K562 (cell line): ENCODE results near the gene TMEM131. TPM values are rescaled to one million over a fixed set of nuclear protein-coding genes. Genes with fewer than 3 reads are reported as not detected.

Experiments
- CBX2 ChIP-seq: fragments of 200-600 bp; sonication (generic); IDR thresholded peaks from one replicate; pipeline ENCODE4 v1.6.1; 2012; ENCODE audit warnings: mild to moderate bottlenecking, low read length, inconsistent platforms; ENCODE audit not compliant: insufficient read depth, poor library complexity, severe bottlenecking
- CBX3 ChIP-seq, 2 experiments: IDR thresholded peaks; 1 replicate in 1 of 2; 2 replicates in 1 of 2; pipeline ENCODE4 v1.6.1; 2012; ENCODE audit warnings: inconsistent platforms in 2 of 2, low read length in 2 of 2, borderline replicate concordance in 1 of 2, control low read depth in 1 of 2
- CHD1 ChIP-seq: fragments of 200-600 bp; sonication (generic); IDR thresholded peaks from one replicate; pipeline ENCODE4 v1.6.1; 2012; ENCODE audit warnings: mild to moderate bottlenecking, moderate library complexity, low read length, inconsistent platforms
- ELF4 ChIP-seq: fragments of 450-650 bp; formaldehyde crosslinking; IDR thresholded peaks from 2 replicates; pipeline ENCODE4 v1.4.0; 2022; ENCODE audit warnings: missing genetic modification characterization
- HOXB6 ChIP-seq: fragments of 250-450 bp; sonication (Bioruptor Pico); IDR thresholded peaks from 2 replicates; pipeline ENCODE4 v1.5.1; 2022; ENCODE audit warnings: mild to moderate bottlenecking, borderline replicate concordance
- NELFE ChIP-seq: IDR thresholded peaks from 2 replicates; pipeline ENCODE4 v1.6.1; 2011; ENCODE audit warnings: mild to moderate bottlenecking; ENCODE audit not compliant: insufficient read depth, insufficient read length
- RBM17 ChIP-seq: fragments of 200-400 bp; formaldehyde crosslinking; IDR thresholded peaks from 2 replicates; pipeline ENCODE4 v1.6.1; 2017; ENCODE audit warnings: low read depth, mild to moderate bottlenecking, low read length, borderline replicate concordance
- SRSF1 ChIP-seq: fragments of 200-400 bp; formaldehyde crosslinking; IDR thresholded peaks from 2 replicates; pipeline ENCODE4 v1.6.1; 2017; ENCODE audit warnings: mild to moderate bottlenecking, low read depth, low read length, moderate library complexity
- ZNF239 ChIP-seq: fragments of 250-450 bp; sonication (Bioruptor Pico); IDR thresholded peaks from 2 replicates; pipeline ENCODE4 v1.4.0; 2020; ENCODE audit warnings: mild to moderate bottlenecking
- ZNF589 ChIP-seq: fragments of 200-800 bp; sonication (Bioruptor generic); IDR thresholded peaks from 2 replicates; pipeline ENCODE4 v1.6.1; 2016; ENCODE audit warnings: low read depth, missing genetic modification characterization, missing compliant biosample characterization
- ZNF780A ChIP-seq: fragments of 250-450 bp; sonication (Bioruptor Pico); IDR thresholded peaks from 2 replicates; pipeline ENCODE4 v1.5.0; 2021; ENCODE audit warnings: mild to moderate bottlenecking
- ZNF830 ChIP-seq: fragments of 250-450 bp; sonication (Bioruptor Pico); IDR thresholded peaks from 2 replicates; pipeline ENCODE4 v1.5.0; 2021; ENCODE audit warnings: mild to moderate bottlenecking
- polyA plus RNA-seq, 8 experiments: library from polyadenylated mRNA; depleted of rRNA in 4 of 8; stranded (reverse) in 5 of 8; unstranded in 3 of 8; fragments of >200 nt; fragmentation: Nextera tagmentation in 2 of 8; fragmentation: Illumina TruSeq in 1 of 8; extraction: Ambion mirVana in 2 of 8; extraction: Trizol in 1 of 8; gene quantifications; 2 replicates each; pipeline versions ENCODE4 v1.2.1 to v1.2.3, GENCODE V29; 2011 to 2014; ENCODE audit warnings: inconsistent platforms in 1 of 8, missing spikeins in 1 of 8
- total RNA-seq, 7 experiments: library from RNA; depleted of rRNA in 6 of 7; stranded (reverse); fragments of >200 nt in 6 of 7; fragmentation: Illumina TruSeq in 2 of 7; extraction: Trizol in 2 of 7; gene quantifications; 2 replicates each; pipeline versions ENCODE4 v1.2.1 to v1.2.3, GENCODE V29; 2011 to 2021; ENCODE audit warnings: low replicate concordance in 1 of 7
- TF ChIP-seq, protein P1 (sequence below): sonication (generic); formaldehyde crosslinking; IDR thresholded peaks from 2 replicates; pipeline ENCODE4 v1.8.0; 2022; ENCODE audit warnings: mild to moderate bottlenecking, missing genetic modification reagents
- TF ChIP-seq, protein P2 (sequence below): fragments of 250-450 bp; sonication (Bioruptor Pico); IDR thresholded peaks from 2 replicates; pipeline ENCODE4 v1.4.0; 2020; ENCODE audit warnings: mild to moderate bottlenecking, moderate library complexity

The TMEM131 gene
- total and polyA plus RNA-seq, 9 of the 15 experiments (the other 6 are each of a cell fraction or from before 2014, with no cell fraction given), result 2.5 to 21.1 (median 12.4) TPM

DNA sequence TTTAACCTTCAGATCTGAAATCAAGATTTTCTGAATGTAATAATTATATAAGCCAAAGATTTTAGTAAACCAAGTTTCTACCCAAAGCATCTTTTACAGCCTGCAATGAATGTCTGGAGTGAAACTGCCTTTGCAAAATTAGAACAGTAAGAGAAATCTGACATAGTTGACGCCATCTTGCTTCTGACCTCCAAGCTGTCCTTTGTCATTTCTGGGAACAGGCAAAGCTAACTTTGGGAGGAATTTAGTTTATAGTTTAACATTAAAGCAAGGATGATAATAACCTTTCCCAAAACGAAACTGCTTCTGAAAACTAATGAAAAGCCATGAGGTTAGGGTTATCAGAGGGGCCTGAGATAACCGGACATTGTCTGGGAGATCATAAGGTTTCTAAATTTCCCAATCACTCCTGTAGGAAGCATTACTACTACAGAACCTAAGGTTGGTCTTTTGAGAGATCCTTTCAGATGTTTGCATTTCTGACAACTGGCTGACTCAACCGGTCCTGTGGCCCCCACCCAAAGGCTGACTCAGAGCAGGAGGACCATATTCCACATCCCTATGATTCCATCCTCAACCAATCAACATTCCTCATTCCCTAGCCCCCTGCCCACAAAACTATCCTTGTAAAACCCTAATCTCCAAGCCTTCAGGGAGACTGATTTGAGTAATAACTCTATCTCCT lies 124.5 kb downstream of the TMEM131 start (continued):
- TF ChIP-seq, protein P1, sequence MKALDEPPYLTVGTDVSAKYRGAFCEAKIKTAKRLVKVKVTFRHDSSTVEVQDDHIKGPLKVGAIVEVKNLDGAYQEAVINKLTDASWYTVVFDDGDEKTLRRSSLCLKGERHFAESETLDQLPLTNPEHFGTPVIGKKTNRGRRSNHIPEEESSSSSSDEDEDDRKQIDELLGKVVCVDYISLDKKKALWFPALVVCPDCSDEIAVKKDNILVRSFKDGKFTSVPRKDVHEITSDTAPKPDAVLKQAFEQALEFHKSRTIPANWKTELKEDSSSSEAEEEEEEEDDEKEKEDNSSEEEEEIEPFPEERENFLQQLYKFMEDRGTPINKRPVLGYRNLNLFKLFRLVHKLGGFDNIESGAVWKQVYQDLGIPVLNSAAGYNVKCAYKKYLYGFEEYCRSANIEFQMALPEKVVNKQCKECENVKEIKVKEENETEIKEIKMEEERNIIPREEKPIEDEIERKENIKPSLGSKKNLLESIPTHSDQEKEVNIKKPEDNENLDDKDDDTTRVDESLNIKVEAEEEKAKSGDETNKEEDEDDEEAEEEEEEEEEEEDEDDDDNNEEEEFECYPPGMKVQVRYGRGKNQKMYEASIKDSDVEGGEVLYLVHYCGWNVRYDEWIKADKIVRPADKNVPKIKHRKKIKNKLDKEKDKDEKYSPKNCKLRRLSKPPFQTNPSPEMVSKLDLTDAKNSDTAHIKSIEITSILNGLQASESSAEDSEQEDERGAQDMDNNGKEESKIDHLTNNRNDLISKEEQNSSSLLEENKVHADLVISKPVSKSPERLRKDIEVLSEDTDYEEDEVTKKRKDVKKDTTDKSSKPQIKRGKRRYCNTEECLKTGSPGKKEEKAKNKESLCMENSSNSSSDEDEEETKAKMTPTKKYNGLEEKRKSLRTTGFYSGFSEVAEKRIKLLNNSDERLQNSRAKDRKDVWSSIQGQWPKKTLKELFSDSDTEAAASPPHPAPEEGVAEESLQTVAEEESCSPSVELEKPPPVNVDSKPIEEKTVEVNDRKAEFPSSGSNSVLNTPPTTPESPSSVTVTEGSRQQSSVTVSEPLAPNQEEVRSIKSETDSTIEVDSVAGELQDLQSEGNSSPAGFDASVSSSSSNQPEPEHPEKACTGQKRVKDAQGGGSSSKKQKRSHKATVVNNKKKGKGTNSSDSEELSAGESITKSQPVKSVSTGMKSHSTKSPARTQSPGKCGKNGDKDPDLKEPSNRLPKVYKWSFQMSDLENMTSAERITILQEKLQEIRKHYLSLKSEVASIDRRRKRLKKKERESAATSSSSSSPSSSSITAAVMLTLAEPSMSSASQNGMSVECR, result no peak
- TF ChIP-seq ZNF830 (CRISPR knock-in tag) (no peak), ELF4 (no peak), NELFE (no peak), CBX2 (no peak), ZNF239 (CRISPR knock-in tag) (no peak), ZNF780A (CRISPR knock-in tag) (no peak), CBX3 (IDR thresholded peaks at IDR 0.05; ENCODE audit: borderline replicate concordance in 1 of 2, low read length in 2 of 2) (peak in 1 of 2 experiments; percentile 90; a peak in 1 of 3 replicates), HOXB6 (CRISPR knock-in tag) (no peak), ZNF589 (0 out of 2 replicates have a peak, but pooled peaks have one; percentile 52), CHD1 (no peak), RBM17 (no peak), SRSF1 (no peak)
- TF ChIP-seq, protein P2, sequence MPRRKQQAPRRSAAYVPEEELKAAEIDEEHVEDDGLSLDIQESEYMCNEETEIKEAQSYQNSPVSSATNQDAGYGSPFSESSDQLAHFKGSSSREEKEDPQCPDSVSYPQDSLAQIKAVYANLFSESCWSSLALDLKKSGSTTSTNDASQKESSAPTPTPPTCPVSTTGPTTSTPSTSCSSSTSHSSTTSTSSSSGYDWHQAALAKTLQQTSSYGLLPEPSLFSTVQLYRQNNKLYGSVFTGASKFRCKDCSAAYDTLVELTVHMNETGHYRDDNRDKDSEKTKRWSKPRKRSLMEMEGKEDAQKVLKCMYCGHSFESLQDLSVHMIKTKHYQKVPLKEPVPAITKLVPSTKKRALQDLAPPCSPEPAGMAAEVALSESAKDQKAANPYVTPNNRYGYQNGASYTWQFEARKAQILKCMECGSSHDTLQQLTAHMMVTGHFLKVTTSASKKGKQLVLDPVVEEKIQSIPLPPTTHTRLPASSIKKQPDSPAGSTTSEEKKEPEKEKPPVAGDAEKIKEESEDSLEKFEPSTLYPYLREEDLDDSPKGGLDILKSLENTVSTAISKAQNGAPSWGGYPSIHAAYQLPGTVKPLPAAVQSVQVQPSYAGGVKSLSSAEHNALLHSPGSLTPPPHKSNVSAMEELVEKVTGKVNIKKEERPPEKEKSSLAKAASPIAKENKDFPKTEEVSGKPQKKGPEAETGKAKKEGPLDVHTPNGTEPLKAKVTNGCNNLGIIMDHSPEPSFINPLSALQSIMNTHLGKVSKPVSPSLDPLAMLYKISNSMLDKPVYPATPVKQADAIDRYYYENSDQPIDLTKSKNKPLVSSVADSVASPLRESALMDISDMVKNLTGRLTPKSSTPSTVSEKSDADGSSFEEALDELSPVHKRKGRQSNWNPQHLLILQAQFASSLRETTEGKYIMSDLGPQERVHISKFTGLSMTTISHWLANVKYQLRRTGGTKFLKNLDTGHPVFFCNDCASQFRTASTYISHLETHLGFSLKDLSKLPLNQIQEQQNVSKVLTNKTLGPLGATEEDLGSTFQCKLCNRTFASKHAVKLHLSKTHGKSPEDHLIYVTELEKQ (CRISPR knock-in tag), result no peak
